K562 (cell line): ENCODE measurements around the gene SMCO1. TPM values are rescaled to one million over a fixed set of nuclear protein-coding genes. Genes with fewer than 3 reads are reported as not detected.

Experiments used
- polyA plus RNA-seq, 8 experiments: library from polyadenylated mRNA; depleted of rRNA in 4 of 8; stranded (reverse) in 5 of 8; unstranded in 3 of 8; fragments of >200 nt; fragmentation: Nextera tagmentation in 2 of 8; fragmentation: Illumina TruSeq in 1 of 8; extraction: Ambion mirVana in 2 of 8; extraction: Trizol in 1 of 8; gene quantifications; 2 replicates each; pipeline versions ENCODE4 v1.2.1 to v1.2.3, GENCODE V29; 2011 to 2014; ENCODE audit warnings: inconsistent platforms in 1 of 8, missing spikeins in 1 of 8
- total RNA-seq, 7 experiments: library from RNA; depleted of rRNA in 6 of 7; stranded (reverse); fragments of >200 nt in 6 of 7; fragmentation: Illumina TruSeq in 2 of 7; extraction: Trizol in 2 of 7; gene quantifications; 2 replicates each; pipeline versions ENCODE4 v1.2.1 to v1.2.3, GENCODE V29; 2011 to 2021; ENCODE audit warnings: low replicate concordance in 1 of 7
- TF ChIP-seq, protein P1 (sequence below): fragments of 200-600 bp; sonication (generic); IDR thresholded peaks from one replicate; pipeline ENCODE4 v1.6.1; 2012; ENCODE audit warnings: mild to moderate bottlenecking, low read depth, low read length, inconsistent platforms

The SMCO1 gene
- total and polyA plus RNA-seq, 9 of the 15 experiments (the other 6 are each of a cell fraction or from before 2014, with no cell fraction given), result 0.05 to 0.35 (median 0.12) TPM; not detected in 5

DNA sequence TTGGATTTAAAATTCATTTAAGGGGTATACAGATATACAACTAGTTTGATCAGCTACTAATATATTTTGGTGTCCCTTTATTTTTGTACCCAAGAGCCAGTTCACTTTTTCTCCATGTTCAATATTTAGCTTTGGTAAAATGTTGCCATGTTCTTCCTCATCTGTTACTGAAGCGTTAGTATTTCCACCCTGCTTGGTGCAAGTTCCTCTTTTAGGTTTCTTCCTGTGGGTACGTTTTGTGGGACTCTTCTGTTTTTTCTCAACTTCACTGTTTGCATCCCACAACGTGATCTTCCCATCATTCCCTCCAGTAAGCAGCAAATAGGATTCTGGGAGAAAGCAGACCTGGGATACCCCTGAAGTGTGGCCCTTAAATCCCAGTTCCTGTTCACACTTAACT, 39.1 kb upstream of the SMCO1 start (continued):
- TF ChIP-seq, protein P1, sequence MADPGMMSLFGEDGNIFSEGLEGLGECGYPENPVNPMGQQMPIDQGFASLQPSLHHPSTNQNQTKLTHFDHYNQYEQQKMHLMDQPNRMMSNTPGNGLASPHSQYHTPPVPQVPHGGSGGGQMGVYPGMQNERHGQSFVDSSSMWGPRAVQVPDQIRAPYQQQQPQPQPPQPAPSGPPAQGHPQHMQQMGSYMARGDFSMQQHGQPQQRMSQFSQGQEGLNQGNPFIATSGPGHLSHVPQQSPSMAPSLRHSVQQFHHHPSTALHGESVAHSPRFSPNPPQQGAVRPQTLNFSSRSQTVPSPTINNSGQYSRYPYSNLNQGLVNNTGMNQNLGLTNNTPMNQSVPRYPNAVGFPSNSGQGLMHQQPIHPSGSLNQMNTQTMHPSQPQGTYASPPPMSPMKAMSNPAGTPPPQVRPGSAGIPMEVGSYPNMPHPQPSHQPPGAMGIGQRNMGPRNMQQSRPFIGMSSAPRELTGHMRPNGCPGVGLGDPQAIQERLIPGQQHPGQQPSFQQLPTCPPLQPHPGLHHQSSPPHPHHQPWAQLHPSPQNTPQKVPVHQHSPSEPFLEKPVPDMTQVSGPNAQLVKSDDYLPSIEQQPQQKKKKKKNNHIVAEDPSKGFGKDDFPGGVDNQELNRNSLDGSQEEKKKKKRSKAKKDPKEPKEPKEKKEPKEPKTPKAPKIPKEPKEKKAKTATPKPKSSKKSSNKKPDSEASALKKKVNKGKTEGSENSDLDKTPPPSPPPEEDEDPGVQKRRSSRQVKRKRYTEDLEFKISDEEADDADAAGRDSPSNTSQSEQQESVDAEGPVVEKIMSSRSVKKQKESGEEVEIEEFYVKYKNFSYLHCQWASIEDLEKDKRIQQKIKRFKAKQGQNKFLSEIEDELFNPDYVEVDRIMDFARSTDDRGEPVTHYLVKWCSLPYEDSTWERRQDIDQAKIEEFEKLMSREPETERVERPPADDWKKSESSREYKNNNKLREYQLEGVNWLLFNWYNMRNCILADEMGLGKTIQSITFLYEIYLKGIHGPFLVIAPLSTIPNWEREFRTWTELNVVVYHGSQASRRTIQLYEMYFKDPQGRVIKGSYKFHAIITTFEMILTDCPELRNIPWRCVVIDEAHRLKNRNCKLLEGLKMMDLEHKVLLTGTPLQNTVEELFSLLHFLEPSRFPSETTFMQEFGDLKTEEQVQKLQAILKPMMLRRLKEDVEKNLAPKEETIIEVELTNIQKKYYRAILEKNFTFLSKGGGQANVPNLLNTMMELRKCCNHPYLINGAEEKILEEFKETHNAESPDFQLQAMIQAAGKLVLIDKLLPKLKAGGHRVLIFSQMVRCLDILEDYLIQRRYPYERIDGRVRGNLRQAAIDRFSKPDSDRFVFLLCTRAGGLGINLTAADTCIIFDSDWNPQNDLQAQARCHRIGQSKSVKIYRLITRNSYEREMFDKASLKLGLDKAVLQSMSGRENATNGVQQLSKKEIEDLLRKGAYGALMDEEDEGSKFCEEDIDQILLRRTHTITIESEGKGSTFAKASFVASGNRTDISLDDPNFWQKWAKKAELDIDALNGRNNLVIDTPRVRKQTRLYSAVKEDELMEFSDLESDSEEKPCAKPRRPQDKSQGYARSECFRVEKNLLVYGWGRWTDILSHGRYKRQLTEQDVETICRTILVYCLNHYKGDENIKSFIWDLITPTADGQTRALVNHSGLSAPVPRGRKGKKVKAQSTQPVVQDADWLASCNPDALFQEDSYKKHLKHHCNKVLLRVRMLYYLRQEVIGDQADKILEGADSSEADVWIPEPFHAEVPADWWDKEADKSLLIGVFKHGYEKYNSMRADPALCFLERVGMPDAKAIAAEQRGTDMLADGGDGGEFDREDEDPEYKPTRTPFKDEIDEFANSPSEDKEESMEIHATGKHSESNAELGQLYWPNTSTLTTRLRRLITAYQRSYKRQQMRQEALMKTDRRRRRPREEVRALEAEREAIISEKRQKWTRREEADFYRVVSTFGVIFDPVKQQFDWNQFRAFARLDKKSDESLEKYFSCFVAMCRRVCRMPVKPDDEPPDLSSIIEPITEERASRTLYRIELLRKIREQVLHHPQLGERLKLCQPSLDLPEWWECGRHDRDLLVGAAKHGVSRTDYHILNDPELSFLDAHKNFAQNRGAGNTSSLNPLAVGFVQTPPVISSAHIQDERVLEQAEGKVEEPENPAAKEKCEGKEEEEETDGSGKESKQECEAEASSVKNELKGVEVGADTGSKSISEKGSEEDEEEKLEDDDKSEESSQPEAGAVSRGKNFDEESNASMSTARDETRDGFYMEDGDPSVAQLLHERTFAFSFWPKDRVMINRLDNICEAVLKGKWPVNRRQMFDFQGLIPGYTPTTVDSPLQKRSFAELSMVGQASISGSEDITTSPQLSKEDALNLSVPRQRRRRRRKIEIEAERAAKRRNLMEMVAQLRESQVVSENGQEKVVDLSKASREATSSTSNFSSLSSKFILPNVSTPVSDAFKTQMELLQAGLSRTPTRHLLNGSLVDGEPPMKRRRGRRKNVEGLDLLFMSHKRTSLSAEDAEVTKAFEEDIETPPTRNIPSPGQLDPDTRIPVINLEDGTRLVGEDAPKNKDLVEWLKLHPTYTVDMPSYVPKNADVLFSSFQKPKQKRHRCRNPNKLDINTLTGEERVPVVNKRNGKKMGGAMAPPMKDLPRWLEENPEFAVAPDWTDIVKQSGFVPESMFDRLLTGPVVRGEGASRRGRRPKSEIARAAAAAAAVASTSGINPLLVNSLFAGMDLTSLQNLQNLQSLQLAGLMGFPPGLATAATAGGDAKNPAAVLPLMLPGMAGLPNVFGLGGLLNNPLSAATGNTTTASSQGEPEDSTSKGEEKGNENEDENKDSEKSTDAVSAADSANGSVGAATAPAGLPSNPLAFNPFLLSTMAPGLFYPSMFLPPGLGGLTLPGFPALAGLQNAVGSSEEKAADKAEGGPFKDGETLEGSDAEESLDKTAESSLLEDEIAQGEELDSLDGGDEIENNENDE, result no peak
